A549 (cell line): ENCODE results near the gene STT3B. TPM values are rescaled to one million over a fixed set of nuclear protein-coding genes. Genes with fewer than 3 reads are reported as not detected.

Experiments used
- ATAC-seq, 2 experiments: fragments of 200-7000 bp in 1 of 2; fragments of >200 bp in 1 of 2; cut with Nextera tagmentation in 1 of 2; cut with Tn5 transposase in 1 of 2; 3 replicates each; pipeline versions ENCODE4 v1.8.0 to v1.9.1; 2018 to 2020; ENCODE audit warnings: mild to moderate bottlenecking in 1 of 2, moderate library complexity in 1 of 2
- CTCF ChIA-PET: fragments of 300-600 bp; sonication (Branson Sonifier 250); formaldehyde crosslinking; extraction: SDS; loops from one replicate; lab custom pipeline; 2021; ENCODE audit warnings: antibody characterized with exemption, inconsistent platforms; lab: Yijun Ruan, JAX
- POLR2A ChIA-PET: fragments of 350-600 bp; formaldehyde crosslinking; extraction: SDS; loops from one replicate; lab custom pipeline; 2021; ENCODE audit warnings: antibody characterized with exemption, inconsistent platforms; lab: Yijun Ruan, JAX
- DNase-seq, 2 experiments: peaks; one replicate each; pipeline versions ENCODE4 v3.0.0 to v3.0.0-alpha.2; 2011 to 2016; ENCODE audit warnings: low read depth in 1 of 2, low spot score in 1 of 2
- FAIRE-seq: peaks from 2 replicates; lab custom pipeline; 2011; peaks lifted over from hg19 to GRCh38; lab: Jason Lieb, UNC
- H3K27ac ChIP-seq, 2 experiments: fragments of >200 bp; sonication (Bioruptor Twin); formaldehyde crosslinking; 3 replicates each; pipeline ENCODE4 v1.5.1; 2016 to 2017
- H3K4me1 ChIP-seq: fragments of >200 bp; sonication (Bioruptor Twin); formaldehyde crosslinking; 3 replicates; pipeline ENCODE4 v1.6.1; 2016
- H3K4me2 ChIP-seq: fragments of >200 bp; sonication (Bioruptor Twin); formaldehyde crosslinking; 3 replicates; pipeline ENCODE4 v1.6.1; 2016
- H3K4me3 ChIP-seq: fragments of >200 bp; sonication (Bioruptor Twin); formaldehyde crosslinking; 3 replicates; pipeline ENCODE4 v1.5.1; 2016
- H3K9me3 ChIP-seq: fragments of >200 bp; sonication (Bioruptor Twin); formaldehyde crosslinking; 3 replicates; pipeline ENCODE4 v1.6.1; 2016
- CBX8 ChIP-seq: fragments of 200-600 bp; sonication (generic); IDR thresholded peaks from 2 replicates; pipeline ENCODE4 v1.6.1; 2016
- CEBPB ChIP-seq, 2 experiments: fragments of >200 bp in 1 of 2; sonication (Bioruptor Twin) in 1 of 2; formaldehyde crosslinking in 1 of 2; IDR thresholded peaks; 2 replicates each; pipeline ENCODE4 v1.6.1; 2012 to 2016
- CHD2 ChIP-seq: fragments of 150-350 bp; IDR thresholded peaks from 2 replicates; pipeline ENCODE4 v1.6.1; 2014; ENCODE audit warnings: low read length; ENCODE audit not compliant: partially characterized antibody
- EHF ChIP-seq: fragments of 250-450 bp; sonication (Bioruptor Pico); IDR thresholded peaks from 2 replicates; pipeline ENCODE4 v1.5.0; 2020; ENCODE audit warnings: mild to moderate bottlenecking
- EHMT2 ChIP-seq: fragments of 200-600 bp; sonication (generic); IDR thresholded peaks from 2 replicates; pipeline ENCODE4 v1.6.1; 2016; ENCODE audit warnings: antibody characterized with exemption, low read depth, mild to moderate bottlenecking, moderate library complexity
- FOSB ChIP-seq: fragments of 250-450 bp; sonication (Bioruptor Pico); IDR thresholded peaks from 2 replicates; pipeline ENCODE4 v1.5.0; 2020; ENCODE audit warnings: mild to moderate bottlenecking, moderate library complexity
- HEYL ChIP-seq: fragments of 250-450 bp; sonication (Bioruptor Pico); IDR thresholded peaks from 2 replicates; pipeline ENCODE4 v1.8.0; 2021; ENCODE audit warnings: mild to moderate bottlenecking, moderate library complexity
- MAFK ChIP-seq: fragments of 450-650 bp; IDR thresholded peaks from 2 replicates; pipeline ENCODE4 v1.6.1; 2014; ENCODE audit not compliant: partially characterized antibody
- NPAS2 ChIP-seq: fragments of 250-450 bp; sonication (Bioruptor Pico); IDR thresholded peaks from 2 replicates; pipeline ENCODE4 v1.8.0; 2022; ENCODE audit warnings: mild to moderate bottlenecking, moderate library complexity, borderline replicate concordance
- RAD21 ChIP-seq, 2 experiments: fragments of >200 bp in 1 of 2; sonication (Bioruptor Twin) in 1 of 2; formaldehyde crosslinking in 1 of 2; IDR thresholded peaks in 1 of 2; conservative IDR thresholded peaks in 1 of 2; 2 replicates in 1 of 2; 3 replicates in 1 of 2; pipeline ENCODE4 v1.6.1; 2012 to 2018; ENCODE audit warnings: inconsistent platforms in 1 of 2
- RCOR1 ChIP-seq: fragments of 150-350 bp; IDR thresholded peaks from 2 replicates; pipeline ENCODE4 v1.6.1; 2014; ENCODE audit warnings: antibody characterized with exemption, low read length, low read depth
- SMC3 ChIP-seq: fragments of >200 bp; sonication (Bioruptor Twin); formaldehyde crosslinking; IDR thresholded peaks from 3 replicates; pipeline ENCODE4 v1.6.1; 2018; ENCODE audit warnings: inconsistent platforms
- ZC3H11A ChIP-seq: fragments of 450-650 bp; IDR thresholded peaks from 2 replicates; pipeline ENCODE4 v1.6.1; 2014; ENCODE audit warnings: antibody characterized with exemption, mild to moderate bottlenecking
- WGBS: methylation state at CpG from one replicate; pipeline ENCODE4 v1.1.6; 2017; ENCODE audit errors: missing lambda C conversion rate; 5-methylcytosine and 5-hydroxymethylcytosine counted together
- polyA plus RNA-seq, 4 experiments: library from polyadenylated mRNA; depleted of rRNA in 3 of 4; stranded (reverse); fragments of >200 nt; fragmentation: RNase III in 1 of 4; extraction: RNeasy Plus Mini Kit Qiagen cat#74134 plus additional on column Dnase treatment in 1 of 4; gene quantifications; 2 replicates in 3 of 4; 3 replicates in 1 of 4; pipeline ENCODE4 v1.2.3, GENCODE V29; 2011 to 2017
- TF ChIP-seq, protein P1 (sequence below): fragments of >200 bp; sonication (Bioruptor Twin); formaldehyde crosslinking; IDR thresholded peaks from 3 replicates; pipeline ENCODE4 v1.6.1; 2016

The STT3B gene
- polyA plus RNA-seq, 2 of the 4 experiments (the other 2 are of a cell fraction), result 92.1 to 171 TPM

DNA sequence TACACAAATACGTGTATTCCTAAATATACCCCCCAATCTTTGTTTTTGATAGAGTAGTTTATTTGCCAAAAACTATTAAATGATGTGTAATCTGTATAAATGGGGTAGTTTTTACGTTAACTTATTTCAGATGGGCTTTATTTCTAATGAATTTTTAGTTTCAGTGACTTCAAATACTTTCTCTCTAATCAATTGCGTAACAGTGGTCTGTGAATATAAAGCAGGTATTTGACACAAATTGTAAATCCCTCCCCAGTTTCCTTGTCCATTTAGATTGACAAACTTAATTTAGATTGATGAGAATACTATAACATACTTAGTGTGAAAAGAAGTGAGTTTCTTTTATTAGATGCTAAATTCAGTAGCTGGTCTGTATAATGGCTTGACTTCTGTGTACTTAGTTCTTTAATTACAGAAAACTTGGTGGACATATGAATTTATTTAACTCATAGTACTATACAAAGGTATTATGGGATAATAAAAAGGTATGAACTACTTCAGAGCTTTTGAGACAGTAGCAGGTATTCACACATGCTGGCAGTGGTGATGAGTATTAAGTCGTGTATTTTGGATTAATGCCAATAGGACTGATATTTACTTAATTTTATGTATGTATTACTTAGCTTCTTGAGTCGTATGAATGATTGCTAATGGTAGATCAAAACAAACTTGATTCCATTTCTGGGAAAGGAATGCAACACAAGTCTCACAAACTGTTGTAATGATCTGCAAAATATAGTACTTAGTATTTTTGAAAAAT, 81.6 kb downstream of the STT3B start:
- no peak for ATAC-seq
- CTCF ChIA-PET, result interaction anchor here (1.8 kb wide), 1 partner anchor 11 kb away, joined by 3 read pairs; no protein-coding TSS in a partner anchor
- FAIRE-seq, result no peak
- no peak overlapping the region for H3K4me3 ChIP-seq
- TF ChIP-seq HEYL (CRISPR knock-in tag), result no peak
- peak; percentile 60 to 79; a peak in 3 of 4 replicates for TF ChIP-seq CEBPB (IDR thresholded peaks at IDR 0.05)
- TF ChIP-seq, all 56 proteins: peak for 1
- Histone ChIP-seq H3K9me3 (no peaks in the 10 kb centered on the region), H3K4me2 (peak overlapping the region; percentile 8; the same call in 1 of the 3 replicates), H3K27ac (no peak overlapping the region), H3K4me1 (peaks cover 23% of the 10 kb centered on the region)
- WGBS, result 57% methylated on average over 5 of the region's 5 CpGs
- no peak for DNase-seq
- POLR2A ChIA-PET, result interaction anchor here (0.6 kb wide), 1 partner anchor 82 kb away, joined by 3 read pairs; the partner anchor contains the start of gene STT3B

DNA sequence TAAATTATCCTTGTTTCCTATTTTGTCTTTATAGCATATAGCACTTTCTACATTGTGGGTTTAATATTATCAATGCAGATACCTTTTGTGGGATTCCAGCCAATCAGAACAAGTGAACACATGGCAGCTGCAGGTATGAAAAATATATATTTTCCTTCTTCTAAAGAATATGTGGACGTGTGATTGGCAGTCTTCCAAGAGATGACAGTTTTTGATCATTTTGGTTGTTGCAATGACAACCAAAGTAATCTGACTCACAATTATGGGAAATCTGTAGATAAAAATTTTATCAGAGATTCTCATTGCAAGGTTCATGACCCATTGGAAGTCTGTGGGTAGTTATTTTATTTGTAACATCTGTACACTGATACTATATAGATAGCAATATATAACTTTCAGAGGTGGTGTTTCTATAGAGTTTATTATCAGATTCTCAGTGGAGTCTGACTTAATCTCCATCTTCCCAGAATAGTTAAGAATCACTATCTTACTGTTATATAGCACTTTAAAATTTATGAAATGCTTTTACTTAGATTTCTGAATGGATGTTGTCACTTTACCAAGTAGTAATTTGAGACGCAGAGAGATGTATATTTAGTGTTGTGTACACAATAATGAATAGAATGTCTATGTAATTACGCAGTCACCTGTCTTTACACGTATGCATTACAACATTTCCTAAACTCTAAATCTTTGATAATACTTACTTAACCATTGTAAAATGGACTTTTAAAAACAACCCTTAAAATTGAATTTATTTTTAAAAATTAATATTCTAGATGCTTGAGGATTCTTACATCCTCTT, 82.5 kb downstream of the STT3B start:
- ChIA-PET CTCF (no interaction called here), POLR2A (no interaction called here)
- Histone ChIP-seq H3K27ac (no peak overlapping the region), H3K4me2 (peak overlapping the region; percentile 8; the same call in 1 of the 3 replicates), H3K9me3 (no peaks in the 10 kb centered on the region), H3K4me3 (no peak overlapping the region), H3K4me1 (peaks cover 23% of the 10 kb centered on the region)
- DNase-seq, result no peak
- TF ChIP-seq CHD2, result no peak
- TF ChIP-seq ZC3H11A, result no peak
- no peak for TF ChIP-seq EHMT2
- no peak for TF ChIP-seq RCOR1
- no peak for TF ChIP-seq HEYL (CRISPR knock-in tag)
- no peak for TF ChIP-seq MAFK
- no peak for ATAC-seq
- FAIRE-seq, result peak; percentile 49
- 79% methylated on average over 4 of the region's 4 CpGs for WGBS

DNA sequence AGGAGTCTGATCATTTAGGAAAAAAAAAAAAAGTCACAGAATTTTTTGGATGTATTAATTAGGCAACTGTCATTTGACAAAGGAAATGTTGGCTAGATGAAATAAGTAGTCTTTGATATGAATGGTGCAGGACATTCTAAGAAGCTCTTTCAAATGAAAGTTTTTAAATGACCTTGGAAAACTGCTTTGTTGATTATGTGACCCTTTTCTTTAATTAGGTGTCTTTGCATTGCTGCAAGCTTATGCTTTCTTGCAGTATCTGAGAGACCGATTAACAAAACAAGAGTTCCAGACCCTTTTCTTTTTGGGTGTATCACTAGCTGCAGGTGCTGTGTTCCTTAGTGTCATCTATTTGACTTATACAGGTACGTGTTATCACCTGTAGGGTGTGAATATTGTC, 84.0 kb downstream of the STT3B start:
- FAIRE-seq, result no peak
- Histone ChIP-seq H3K4me3 (no peak overlapping the region), H3K27ac (no peak overlapping the region), H3K4me2 (no peak overlapping the region), H3K9me3 (no peaks in the 10 kb centered on the region)
- no peak for ATAC-seq
- DNase-seq, result no peak
- POLR2A ChIA-PET, result no interaction called here
- CTCF ChIA-PET, result interaction anchor here (0.6 kb wide), 2 partner anchors 309 to 757 kb away, joined by 3 read pairs; no protein-coding TSS in a partner anchor
- TF ChIP-seq SMC3, result no peak
- no peak for TF ChIP-seq CBX8
- no peak for TF ChIP-seq NPAS2 (CRISPR knock-in tag)
- TF ChIP-seq FOSB, result no peak
- TF ChIP-seq EHF (CRISPR knock-in tag), result no peak
- TF ChIP-seq, all 56 proteins: peak for 0
- WGBS, result 92% methylated on average over 2 of the region's 2 CpGs
- H3K4me1 ChIP-seq, result peaks cover 23% of the 10 kb centered on the region

DNA sequence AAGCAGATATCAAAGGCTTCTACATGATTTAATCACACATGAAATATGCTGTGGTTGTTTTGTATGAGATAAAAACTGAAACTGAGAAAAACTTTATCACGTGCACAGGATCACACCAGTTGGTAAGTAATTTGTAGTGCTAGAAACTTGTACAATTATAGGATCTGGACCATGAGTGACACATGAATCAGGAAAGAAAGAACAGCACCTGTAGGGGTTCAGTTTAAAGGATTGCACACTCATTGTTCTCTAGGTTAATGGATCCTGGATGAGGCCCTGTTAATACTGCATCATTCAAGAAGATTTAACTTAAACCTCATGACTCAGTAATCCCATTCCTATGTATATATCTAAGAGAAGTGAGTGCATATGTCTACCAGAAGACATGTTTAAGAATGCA, 87.9 kb downstream of the STT3B start:
- POLR2A ChIA-PET, result no interaction called here
- H3K4me2 ChIP-seq, result no peak overlapping the region
- H3K4me1 ChIP-seq, result peaks cover 5% of the 10 kb centered on the region; the same call in 2 of the 3 replicates
- H3K27ac ChIP-seq, result no peak overlapping the region
- ATAC-seq, result no peak
- 97% methylated on average over 1 of the region's 1 CpG for WGBS
- CTCF ChIA-PET, result no interaction called here
- no peaks in the 10 kb centered on the region for H3K9me3 ChIP-seq
- no peak overlapping the region for H3K4me3 ChIP-seq
- TF ChIP-seq RAD21 (conservative IDR thresholded peaks at IDR 0.05 in 1 of 2, IDR thresholded peaks at IDR 0.05 in 1 of 2) (no peak), SMC3 (no peak), CEBPB (IDR thresholded peaks at IDR 0.05) (no peak)
- TF ChIP-seq, all 56 proteins: peak for 0
- DNase-seq (no peak), FAIRE-seq (no peak)

DNA sequence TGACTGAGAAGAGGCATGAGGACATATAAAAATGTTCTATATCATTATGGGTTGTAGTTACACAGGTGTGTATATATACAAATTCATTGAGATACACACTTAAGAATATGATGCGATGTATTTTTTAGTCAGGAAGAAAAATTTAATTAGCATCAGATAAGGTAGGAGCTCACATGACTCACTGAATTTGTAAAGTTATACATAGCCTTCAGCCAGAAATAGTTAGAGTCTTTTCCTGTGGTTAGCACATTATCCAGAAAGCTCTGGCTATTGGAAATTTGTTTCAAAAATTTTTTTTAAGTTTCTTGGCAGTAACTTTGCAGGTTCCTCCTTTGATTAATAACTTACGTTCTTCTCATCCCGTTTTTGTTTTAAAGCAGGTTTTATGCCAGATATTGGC, 88.6 kb downstream of the STT3B start:
- TF ChIP-seq MAFK, result no peak
- TF ChIP-seq, protein P1, sequence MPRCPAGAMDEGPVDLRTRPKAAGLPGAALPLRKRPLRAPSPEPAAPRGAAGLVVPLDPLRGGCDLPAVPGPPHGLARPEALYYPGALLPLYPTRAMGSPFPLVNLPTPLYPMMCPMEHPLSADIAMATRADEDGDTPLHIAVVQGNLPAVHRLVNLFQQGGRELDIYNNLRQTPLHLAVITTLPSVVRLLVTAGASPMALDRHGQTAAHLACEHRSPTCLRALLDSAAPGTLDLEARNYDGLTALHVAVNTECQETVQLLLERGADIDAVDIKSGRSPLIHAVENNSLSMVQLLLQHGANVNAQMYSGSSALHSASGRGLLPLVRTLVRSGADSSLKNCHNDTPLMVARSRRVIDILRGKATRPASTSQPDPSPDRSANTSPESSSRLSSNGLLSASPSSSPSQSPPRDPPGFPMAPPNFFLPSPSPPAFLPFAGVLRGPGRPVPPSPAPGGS, result no peak
- ChIA-PET CTCF (no interaction called here), POLR2A (no interaction called here)
- H3K27ac ChIP-seq, result no peak overlapping the region
- H3K4me1 ChIP-seq, result peaks cover under 1% of the 10 kb centered on the region; the same call in 1 of the 3 replicates
- no peak overlapping the region for H3K4me3 ChIP-seq
- H3K9me3 ChIP-seq, result no peaks in the 10 kb centered on the region
- DNase-seq, result no peak
- ATAC-seq, result no peak
- H3K4me2 ChIP-seq, result no peak overlapping the region
- 88% methylated on average over 3 of the region's 3 CpGs for WGBS
- no peak for FAIRE-seq
